ENCODE results near the gene LRFN4. TPM values are rescaled to one million over a fixed set of nuclear protein-coding genes. Genes with fewer than 3 reads are reported as not detected.

LRFN4 gene
- total and polyA plus RNA-seq, 2 of the 8 experiments (the other 6 are each of a cell fraction or from before 2014, with no cell fraction given) = 49.8 to 64.3 TPM

DNA sequence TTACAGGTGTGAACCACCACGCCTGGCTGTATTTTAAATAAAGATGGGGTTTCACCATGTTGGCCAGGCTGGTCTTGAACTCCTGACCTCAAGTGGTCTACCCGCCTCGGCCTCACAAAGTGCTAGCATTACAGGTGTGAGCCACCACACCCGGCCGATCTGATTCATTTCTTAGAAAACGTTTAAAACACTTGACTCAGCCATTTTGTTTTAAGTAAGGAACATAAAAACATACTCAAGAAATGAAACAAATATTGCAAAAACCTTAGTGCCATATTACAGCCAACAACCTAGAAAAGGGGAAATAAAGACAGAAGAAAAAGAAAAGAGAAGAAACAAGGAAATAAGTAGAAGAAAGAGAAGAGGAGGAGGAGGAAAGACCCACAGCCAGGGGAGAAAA lies 17.4 kb downstream of the LRFN4 start:
- 94% methylated on average over 6 of the region's 6 CpGs; no CpG with 5 or more reads in 1 of the 2 experiments for WGBS, 2 experiments (ENCODE audit: extremely low coverage in 1 of 2, insufficient coverage in 1 of 2, insufficient read length in 1 of 2, insufficient replicate concordance in 2 of 2, low coverage in 1 of 2, low lambda C conversion rate in 2 of 2, missing lambda C conversion rate in 1 of 2)
- no peak overlapping the region for H3K14ac ChIP-seq (ENCODE audit: insufficient read length)
- no peak overlapping the region for H3K4me3 ChIP-seq (ENCODE audit: extremely low read depth in 1 of 4, insufficient read depth in 2 of 4, low read depth in 3 of 4, low read length in 4 of 4)
- FAIRE-seq (no peak), DNase-seq (ENCODE audit: low read depth in 1 of 2, low spot score in 2 of 2) (no peak)
- no peak overlapping the region for H2BK5ac ChIP-seq (ENCODE audit: low read depth, low read length)
- no peak overlapping the region for H3K56ac ChIP-seq (replicated peaks; ENCODE audit: insufficient read length, low read depth, low read length)
- H3K79me1 ChIP-seq (ENCODE audit: low read depth, low read length) = peaks cover 2% of the 10 kb centered on the region; the same call in 1 of the 2 replicates
- no peak overlapping the region for H2AFZ ChIP-seq (ENCODE audit: low read length)
- no peak overlapping the region for H3K23ac ChIP-seq (ENCODE audit: insufficient read length)
- no peak overlapping the region for H4K8ac ChIP-seq (ENCODE audit: extremely low read depth, insufficient read depth, low read length)
- no peak overlapping the region for H3K4ac ChIP-seq (replicated peaks; ENCODE audit: insufficient read length, low read depth, low read length)
- no peaks in the 10 kb centered on the region for H4K20me1 ChIP-seq (replicated peaks in 1 of 2; ENCODE audit: control insufficient read depth in 1 of 2, insufficient read depth in 2 of 2, low read length in 2 of 2)
- H3K36me3 ChIP-seq (ENCODE audit: control insufficient read depth in 2 of 4, insufficient read depth in 4 of 4, low read length in 3 of 4) = 0 out of 8 replicates have a peak, but pooled peaks cover 0 to 2% (median 0%) of the 10 kb centered on the region in 4 experiments
- H3K79me2 ChIP-seq (ENCODE audit: control insufficient read depth in 1 of 2, insufficient read depth in 2 of 2, low read length in 2 of 2) = no peaks in the 10 kb centered on the region
- H3K27ac ChIP-seq (ENCODE audit: low read depth, low read length) = no peak overlapping the region
- no peak overlapping the region for H2AK5ac ChIP-seq (ENCODE audit: low read depth, low read length)
- no peak overlapping the region for H4K5ac ChIP-seq (ENCODE audit: insufficient read length, low read depth, low read length)
- no peak overlapping the region for H3K9ac ChIP-seq (replicated peaks in 1 of 4; ENCODE audit: extremely low read depth in 1 of 4, low read depth in 3 of 4, low read length in 3 of 4)
- CTCF ChIA-PET (ENCODE audit: partially characterized antibody) = interaction anchor here (0.9 to 13.8 kb wide), 2 partner anchors 8 to 102 kb away, joined by 3 to 199 read pairs; no protein-coding TSS in a partner anchor
- no peak overlapping the region for H3K4me2 ChIP-seq (ENCODE audit: insufficient read depth in 1 of 2, low read depth in 2 of 2, low read length in 2 of 2)
- H2BK12ac ChIP-seq (ENCODE audit: low read depth, low read length) = no peak overlapping the region
- POLR2A ChIA-PET (ENCODE audit: partially characterized antibody) = no interaction called here
- H3K4me1 ChIP-seq (replicated peaks in 1 of 4; ENCODE audit: control insufficient read depth in 3 of 4, insufficient read depth in 4 of 4, low read length in 3 of 4) = peaks cover 0 to 6% (median 1%) of the 10 kb centered on the region in 4 experiments; a peak in 1 of 7 replicates
- H3K27me3 ChIP-seq (replicated peaks in 1 of 4; ENCODE audit: control insufficient read depth in 3 of 4, extremely low read depth in 1 of 4, insufficient read depth in 3 of 4, low read length in 3 of 4) = no peaks in the 10 kb centered on the region
- H2BK20ac ChIP-seq (ENCODE audit: low read length) = no peak overlapping the region
- H4K91ac ChIP-seq (replicated peaks; ENCODE audit: insufficient read length, low read length) = no peak overlapping the region
- no peak overlapping the region for H2BK15ac ChIP-seq (ENCODE audit: low read length)
- no peaks in the 10 kb centered on the region for H3K9me3 ChIP-seq (ENCODE audit: insufficient read depth in 2 of 2, low read depth in 1 of 2, low read length in 1 of 2)
- H2BK120ac ChIP-seq (replicated peaks; ENCODE audit: low read depth, low read length) = no peak overlapping the region
- H3K18ac ChIP-seq (ENCODE audit: extremely low read depth, low read length) = no peak overlapping the region
- H3K23me2 ChIP-seq (ENCODE audit: low read depth, low read length) = no peaks in the 10 kb centered on the region
- TF ChIP-seq JUN (IDR thresholded peaks at IDR 0.05; ENCODE audit: low read depth, low read length) = no peak
- no peak for TF ChIP-seq TAF7 (optimal IDR thresholded peaks at IDR 0.05; ENCODE audit: borderline replicate concordance, low read depth, low read length)
- TF ChIP-seq NRF1 (IDR thresholded peaks at IDR 0.05; ENCODE audit: low read depth, low read length) = no peak
- no peak for TF ChIP-seq MAFK (IDR thresholded peaks at IDR 0.05; ENCODE audit: low read depth, low read length)
- TF ChIP-seq SIX5 (IDR thresholded peaks at IDR 0.05; ENCODE audit: low read depth, low read length) = no peak
- TF ChIP-seq, protein P1, sequence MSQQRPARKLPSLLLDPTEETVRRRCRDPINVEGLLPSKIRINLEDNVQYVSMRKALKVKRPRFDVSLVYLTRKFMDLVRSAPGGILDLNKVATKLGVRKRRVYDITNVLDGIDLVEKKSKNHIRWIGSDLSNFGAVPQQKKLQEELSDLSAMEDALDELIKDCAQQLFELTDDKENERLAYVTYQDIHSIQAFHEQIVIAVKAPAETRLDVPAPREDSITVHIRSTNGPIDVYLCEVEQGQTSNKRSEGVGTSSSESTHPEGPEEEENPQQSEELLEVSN (IDR thresholded peaks at IDR 0.05) = no peak
- TF ChIP-seq CBX5 (IDR thresholded peaks at IDR 0.05; ENCODE audit: low read depth, low read length) = no peak
- no peak for TF ChIP-seq GABPA (IDR thresholded peaks at IDR 0.05; ENCODE audit: borderline replicate concordance, insufficient read depth, low read length)
- TF ChIP-seq ZNF274 (IDR thresholded peaks at IDR 0.05; ENCODE audit: borderline replicate concordance, extremely low read depth, low read length) = no peak
- TF ChIP-seq KDM4A (IDR thresholded peaks at IDR 0.05; ENCODE audit: low read depth, low read length, severe bottlenecking) = no peak
- no peak for TF ChIP-seq EP300 (IDR thresholded peaks at IDR 0.05; ENCODE audit: borderline replicate concordance in 1 of 2, low read depth in 2 of 2, low read length in 2 of 2)
- TF ChIP-seq KDM1A (IDR thresholded peaks at IDR 0.05; ENCODE audit: borderline replicate concordance, low read length) = no peak
- TF ChIP-seq RXRA (IDR thresholded peaks at IDR 0.05; ENCODE audit: insufficient read depth, low read depth, low read length) = no peak

Measured in H1 (cell line).